ENCODE data around the gene MACROD2.

The MACROD2 gene

DNA sequence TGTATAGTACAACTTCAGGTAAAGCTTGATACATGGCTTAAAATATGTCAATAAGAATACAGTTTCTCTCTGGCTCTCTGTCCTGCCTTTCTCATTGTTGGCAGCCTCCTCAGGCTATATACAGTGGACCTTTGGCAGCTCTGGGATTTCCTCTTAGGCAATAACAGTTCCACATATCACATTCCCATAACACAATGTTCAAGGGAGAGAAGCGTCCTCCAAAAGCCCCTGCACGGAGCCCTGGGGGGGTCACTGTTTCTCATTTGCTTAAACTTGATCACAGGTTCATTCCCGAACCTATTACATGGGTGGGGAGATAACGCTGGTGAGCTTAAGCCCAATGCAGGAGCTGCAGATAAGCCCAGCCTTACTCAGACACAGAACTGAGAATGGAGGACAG, 346.5 kb downstream of the MACROD2 start:
- DNase-seq, result no peak

DNA sequence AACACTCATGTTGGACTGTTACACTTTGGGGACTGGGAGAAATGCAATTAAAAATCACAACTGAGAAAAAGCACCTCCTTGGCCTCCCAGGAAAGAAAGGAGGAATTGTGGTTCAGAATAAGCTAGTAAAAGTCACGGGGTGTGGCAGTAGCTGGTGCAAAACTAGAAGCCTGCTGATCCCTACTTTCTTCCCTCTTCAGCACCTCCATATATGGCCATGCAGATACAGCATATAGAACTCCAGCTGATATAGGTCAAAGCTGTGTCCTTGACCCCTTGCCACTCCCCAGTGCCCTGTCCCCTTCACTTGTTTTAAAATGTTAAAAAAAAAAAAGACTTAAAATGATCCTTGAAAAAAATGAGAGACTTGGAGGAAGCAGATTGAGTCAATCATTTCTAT, 347.6 kb downstream of the MACROD2 start:
- DNase-seq, result no peak

DNA sequence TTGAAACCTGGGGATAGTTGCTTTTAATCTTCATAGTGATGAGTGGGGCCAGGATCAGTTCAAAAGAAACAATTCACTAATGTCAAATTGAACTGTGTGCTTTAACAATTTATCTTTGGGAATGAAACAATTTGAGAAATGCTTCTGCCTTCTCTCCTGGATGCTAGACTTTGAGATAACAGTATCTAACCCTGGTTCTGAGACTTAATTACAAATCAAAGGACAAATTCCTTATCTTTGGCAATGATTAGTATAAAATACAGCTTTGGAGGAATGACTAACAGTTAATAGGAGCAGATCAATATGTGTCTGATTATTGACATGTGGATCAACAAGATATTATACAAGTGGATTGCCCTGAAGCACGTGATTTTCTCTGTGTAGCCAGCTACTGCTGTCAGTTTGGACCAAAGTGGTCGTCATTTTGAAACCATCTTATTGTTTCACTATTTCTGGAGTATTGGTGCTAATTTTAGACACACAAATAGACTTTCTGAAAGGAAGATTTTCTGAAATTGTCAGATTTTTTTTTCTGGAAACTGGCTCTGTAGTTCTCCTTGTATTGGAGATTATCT, 348.3 kb downstream of the MACROD2 start:
- DNase-seq, result no peak

GRCh38 chr20:14344746-14345145, 349.4 kb downstream of the MACROD2 start:
- DNase-seq, result no peak

DNA sequence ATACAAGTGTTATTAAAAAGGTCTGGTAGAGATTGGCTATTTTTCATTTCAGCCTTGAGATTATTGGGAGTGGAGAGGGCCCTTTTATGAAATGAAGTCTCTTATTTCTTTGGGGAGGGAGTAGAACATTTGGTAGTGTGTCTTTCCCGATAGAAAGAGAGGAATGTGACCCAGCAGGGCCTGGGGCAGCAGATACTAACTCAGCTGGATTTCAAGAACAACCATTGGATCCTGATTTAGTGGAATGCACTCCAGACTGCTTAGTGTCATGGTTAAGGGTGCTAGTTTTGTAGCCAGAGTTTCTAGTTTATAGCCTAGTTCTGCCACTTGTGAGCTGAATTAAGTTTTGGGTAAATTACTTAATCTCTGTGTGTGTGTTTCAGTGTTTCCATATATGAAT, 360.5 kb downstream of the MACROD2 start:
- DNase-seq, result no peak

DNA sequence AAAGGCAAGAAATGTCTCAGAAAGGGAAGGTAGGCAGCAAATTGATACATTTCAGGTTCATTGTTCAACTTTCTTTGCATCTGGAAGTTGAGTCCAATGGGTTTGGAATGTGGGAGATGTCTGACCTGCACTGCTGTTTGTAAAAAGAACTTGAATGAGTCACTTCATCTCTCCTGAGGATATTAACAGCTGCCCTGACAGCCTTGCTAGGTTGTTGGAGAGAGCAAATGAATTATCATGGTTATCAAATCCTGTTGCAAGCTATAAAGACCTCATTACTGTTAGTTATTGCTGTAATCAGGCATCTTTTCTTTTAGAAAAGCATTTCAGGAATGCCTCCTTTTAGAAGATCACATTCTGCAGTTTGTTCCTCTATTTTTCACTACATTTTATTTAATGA, 365.1 kb downstream of the MACROD2 start:
- DNase-seq, result no peak

DNA sequence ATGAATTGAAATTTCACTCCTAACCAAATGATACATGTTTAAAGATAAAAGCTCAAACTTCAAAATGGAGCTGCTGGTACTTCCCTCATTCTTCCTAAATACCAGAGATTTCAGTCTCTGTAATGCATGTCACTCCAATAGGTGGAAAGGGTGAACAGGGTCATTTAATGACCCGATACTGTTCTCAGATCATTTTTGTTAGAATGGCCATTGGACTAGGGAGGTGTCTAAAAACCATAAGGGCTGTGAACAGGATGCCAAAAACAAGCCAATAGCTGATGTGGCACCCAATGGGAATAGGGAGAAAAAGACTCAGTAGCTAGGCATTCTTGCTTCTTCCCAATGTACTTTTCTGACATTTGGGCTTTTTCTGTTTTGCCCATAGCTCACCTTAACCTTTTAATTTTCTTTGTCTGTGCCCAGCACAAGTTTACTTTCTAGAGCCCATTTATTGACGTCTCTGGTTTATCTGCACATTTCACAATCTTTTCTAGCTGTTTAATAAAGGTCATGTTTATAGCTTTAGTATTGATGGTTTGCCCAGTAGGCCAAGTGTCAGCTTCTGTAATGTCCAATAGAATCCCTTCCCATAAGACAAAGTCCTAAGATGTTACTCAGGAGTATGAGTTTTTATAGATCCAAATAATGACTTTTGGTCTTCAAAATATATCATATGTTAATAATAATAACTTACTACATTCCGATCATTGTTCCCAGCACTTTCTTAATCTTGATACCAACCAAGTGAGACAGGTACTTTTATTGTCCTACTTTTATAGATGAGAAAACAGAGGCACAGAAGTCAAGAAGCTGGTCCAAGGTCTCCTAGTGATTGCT, 366.4 kb downstream of the MACROD2 start:
- DNase-seq, result no peak

- DNase-seq, result no peak
These were observed 378.9 kb downstream of the MACROD2 start for GRCh38 chr20:14374196-14374595.

GRCh38 chr20:14375416-14375985, 380.2 kb downstream of the MACROD2 start:
- DNase-seq, result no peak

DNA sequence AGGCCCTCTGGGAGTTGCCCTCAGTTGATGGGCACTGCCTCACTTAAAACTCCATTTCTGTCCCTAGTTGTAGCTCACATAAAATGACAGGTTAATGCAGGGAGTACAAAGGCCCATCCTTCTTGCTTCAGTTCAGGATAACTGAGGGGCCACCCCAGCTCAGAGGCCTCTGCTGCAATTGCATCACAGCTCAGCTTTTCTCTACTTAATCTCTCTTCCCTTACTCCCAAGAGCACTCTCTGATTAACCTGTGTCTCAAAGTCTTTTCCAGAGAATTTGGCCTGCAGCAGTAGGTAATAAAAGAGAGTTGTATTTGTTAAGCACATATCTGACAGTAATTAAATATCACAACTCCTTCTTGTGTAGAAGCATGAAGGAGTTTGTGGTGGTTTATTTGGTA, 383.0 kb downstream of the MACROD2 start:
- no peak for DNase-seq

GRCh38 chr20:14383335-14383734, 388.0 kb downstream of the MACROD2 start:
- no peak for DNase-seq

- no peak for DNase-seq
These were observed 389.3 kb downstream of the MACROD2 start for GRCh38 chr20:14384416-14385175.

DNA sequence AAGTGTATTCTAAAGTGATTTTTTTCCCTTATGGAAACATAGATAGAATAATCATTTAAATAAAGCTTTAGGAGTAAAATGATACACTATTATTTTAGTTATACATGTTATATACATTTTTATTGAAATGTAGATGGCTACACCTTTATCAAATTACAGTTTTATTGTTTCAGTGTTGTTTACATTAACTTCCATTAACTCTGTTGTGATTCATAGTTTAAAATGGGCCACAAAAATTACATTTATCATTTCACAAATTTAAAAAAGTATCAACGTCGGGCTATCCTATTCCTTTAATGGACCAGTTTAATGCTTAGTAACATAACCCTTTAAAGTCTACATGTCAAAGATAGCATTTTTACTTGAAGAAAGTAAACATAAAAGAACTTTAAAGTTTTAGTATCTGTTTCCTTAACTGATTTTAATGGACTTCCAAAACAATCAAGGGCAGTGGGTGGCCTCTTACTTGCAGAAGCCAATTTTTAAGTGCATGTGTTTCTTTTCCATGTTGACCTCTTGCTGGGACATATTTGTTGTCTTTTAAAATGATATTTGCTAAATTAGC, 389.9 kb downstream of the MACROD2 start:
- no peak for DNase-seq

- no peak for DNase-seq
These were observed 391.4 kb downstream of the MACROD2 start for GRCh38 chr20:14386726-14387125.

- no peak for DNase-seq
These were observed 406.3 kb downstream of the MACROD2 start for GRCh38 chr20:14401479-14402138.

DNA sequence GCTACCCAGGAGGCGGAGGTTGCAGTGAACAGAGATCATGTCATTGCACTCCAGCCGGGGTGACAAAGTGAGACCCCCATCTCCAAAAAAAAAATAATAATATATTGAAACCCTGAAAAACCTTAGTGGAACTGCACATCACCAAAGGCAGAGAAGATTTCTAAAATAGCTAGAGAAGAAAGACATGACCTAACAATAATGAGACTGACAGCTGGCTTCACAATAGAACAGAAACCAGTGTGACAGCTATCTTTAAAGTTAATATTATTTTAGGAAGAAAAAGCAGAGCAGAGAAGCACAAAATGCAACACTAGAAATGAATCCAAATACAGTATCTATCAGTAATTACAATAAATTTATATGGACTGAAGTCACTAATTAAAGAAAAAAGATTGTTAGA, 409.2 kb downstream of the MACROD2 start:
- no peak for DNase-seq

GRCh38 chr20:14406495-14406894, 411.2 kb downstream of the MACROD2 start:
- no peak for DNase-seq

DNA sequence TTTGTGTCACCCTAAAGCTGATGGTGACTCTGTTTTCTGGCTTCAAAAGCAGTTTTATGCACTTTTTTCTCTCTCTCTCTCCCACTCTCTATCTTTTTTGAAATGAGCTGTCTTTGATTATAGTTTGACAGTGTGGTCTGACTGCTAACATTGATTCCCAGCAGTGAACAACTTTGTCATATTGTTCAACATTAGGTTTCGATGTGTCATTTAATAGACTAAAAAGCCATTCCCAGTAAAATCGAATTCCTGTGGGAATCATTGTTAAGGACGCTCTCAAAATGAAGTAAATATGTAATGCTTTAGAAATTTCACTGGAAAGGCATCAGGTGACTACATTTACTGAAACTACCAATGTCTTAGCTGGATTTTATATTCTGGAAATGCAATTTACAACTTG, 412.0 kb downstream of the MACROD2 start:
- no peak for DNase-seq

DNA sequence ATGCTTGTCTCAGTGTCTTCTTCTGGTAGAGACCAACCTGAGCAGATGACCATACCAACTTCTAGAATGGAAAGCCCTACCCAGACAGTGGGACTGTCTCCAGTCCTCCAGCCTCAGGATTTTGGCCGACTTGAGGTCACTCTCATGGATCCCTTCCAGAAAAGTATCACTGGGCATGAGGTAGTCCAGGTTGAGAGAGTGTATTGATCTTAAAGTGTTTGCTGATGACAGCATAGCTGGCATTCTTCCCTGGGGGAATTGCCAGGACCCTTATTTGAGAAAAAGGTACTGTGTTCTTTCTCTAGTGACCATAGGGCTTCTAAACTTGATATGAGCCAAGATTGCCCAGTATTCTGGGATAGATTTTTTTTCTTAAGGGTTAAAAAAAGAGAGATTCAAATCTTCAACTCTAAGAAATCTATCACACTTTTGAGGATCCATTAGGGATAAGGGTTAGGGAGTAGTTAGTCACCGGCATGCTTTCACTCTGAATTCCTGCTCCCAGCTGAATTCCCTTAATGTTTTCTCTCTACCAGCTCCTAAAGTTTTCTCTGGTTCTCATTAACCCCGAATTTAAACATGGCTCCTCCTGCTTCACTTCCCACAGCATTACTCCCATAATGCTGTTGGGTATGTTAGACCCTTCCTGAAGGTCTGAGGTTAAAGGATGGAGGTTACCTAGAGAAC, 415.7 kb downstream of the MACROD2 start:
- DNase-seq, result no peak

DNA sequence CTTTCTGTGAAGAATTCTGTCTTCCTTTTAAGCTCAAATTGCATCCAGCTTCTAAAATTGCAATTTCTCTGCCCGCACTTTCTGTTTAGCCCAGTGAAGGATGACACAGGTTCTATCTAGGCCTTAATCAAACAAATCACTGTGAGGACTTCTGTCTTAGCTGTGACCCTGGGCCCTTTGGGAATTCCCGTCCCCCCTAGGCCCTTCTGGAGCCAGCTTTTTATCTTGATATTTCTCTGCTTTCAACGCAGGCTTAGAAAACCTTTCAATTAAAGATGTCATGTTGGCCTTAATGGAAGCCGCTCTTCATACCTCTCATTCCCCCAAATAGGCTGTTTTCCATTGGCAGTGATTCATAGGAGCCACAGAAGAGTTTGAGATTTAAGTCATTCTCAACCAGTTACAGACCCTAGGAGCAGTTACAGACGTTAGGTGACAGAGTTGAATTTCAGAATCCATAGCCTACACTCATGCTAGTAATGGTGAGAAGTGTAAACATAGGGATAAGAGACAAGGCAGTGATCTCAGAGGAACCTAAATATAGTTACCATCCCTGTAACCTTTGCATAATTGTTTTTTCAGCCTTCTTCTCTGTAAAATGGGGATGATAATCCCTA, 416.9 kb downstream of the MACROD2 start:
- no peak for DNase-seq

DNA sequence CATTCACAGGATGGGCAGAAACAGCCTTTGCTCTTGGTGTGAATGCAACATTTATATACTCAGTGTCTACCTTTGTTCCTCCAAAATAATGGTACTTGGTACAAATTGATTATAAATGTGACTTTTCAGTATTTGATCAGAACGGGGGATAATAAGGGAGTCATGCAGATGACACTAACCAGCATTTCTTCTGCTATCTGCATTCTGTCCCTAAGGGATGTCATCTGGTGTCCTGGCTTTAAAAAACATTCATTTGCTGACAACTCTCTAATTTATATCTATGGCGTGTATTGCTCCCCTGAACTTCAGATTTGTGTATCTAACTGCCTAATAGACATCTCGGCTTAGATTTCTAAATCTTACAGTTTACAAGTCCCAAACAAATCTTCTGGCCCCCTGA, 418.5 kb downstream of the MACROD2 start:
- no peak for DNase-seq

GRCh38 chr20:14414560-14414959, 419.2 kb downstream of the MACROD2 start:
- DNase-seq, result no peak

Data from left hindlimb (tissue), 1 donor.